CD14-positive monocyte (primary cell): ENCODE measurements around the gene SCNN1A. TPM values are rescaled to one million over a fixed set of nuclear protein-coding genes. Genes with fewer than 3 reads are reported as not detected.

ENCODE experiments used
- DNase-seq, 3 donors: peaks; one replicate each; pipeline ENCODE4 v3.0.0-alpha.2; 2011 to 2022
- H2AFZ ChIP-seq: 2 replicates; pipeline ENCODE4 v1.6.0; 2012; ENCODE audit warnings: mild to moderate bottlenecking, low read depth, low read length, inconsistent platforms; ENCODE audit not compliant: insufficient read depth, poor library complexity, severe bottlenecking
- H3K27ac ChIP-seq, 2 donors: 1 replicate in 1 of 2; 2 replicates in 1 of 2; pipeline ENCODE4 v1.5.1; 2012 to 2013; ENCODE audit warnings: low read length in 2 of 2, control low read depth in 1 of 2, inconsistent platforms in 1 of 2, low read depth in 1 of 2, mild to moderate bottlenecking in 1 of 2
- H3K27me3 ChIP-seq, 2 donors: one replicate each; pipeline versions ENCODE4 v1.6.0 to v1.6.1; 2011 to 2013; ENCODE audit warnings: low read length in 2 of 2; ENCODE audit not compliant: control insufficient read depth in 2 of 2, insufficient read depth in 2 of 2
- H3K36me3 ChIP-seq, 2 donors: replicated peaks in 1 of 2; 1 replicate in 1 of 2; 2 replicates in 1 of 2; pipeline versions ENCODE4 v1.5.1 to v1.6.1; 2012 to 2013; ENCODE audit warnings: low read length in 2 of 2, control low read depth in 1 of 2, inconsistent platforms in 1 of 2, mild to moderate bottlenecking in 1 of 2; ENCODE audit not compliant: insufficient read depth in 2 of 2, control insufficient read depth in 1 of 2
- H3K4me1 ChIP-seq, 2 donors: 1 replicate in 1 of 2; 2 replicates in 1 of 2; pipeline versions ENCODE4 v1.5.1 to v1.6.1; 2012 to 2013; ENCODE audit warnings: low read length in 2 of 2, control low read depth in 1 of 2, inconsistent platforms in 1 of 2, mild to moderate bottlenecking in 1 of 2, moderate library complexity in 1 of 2; ENCODE audit not compliant: insufficient read depth in 2 of 2, control insufficient read depth in 1 of 2
- H3K4me2 ChIP-seq: replicated peaks from 2 replicates; pipeline ENCODE3; 2012; ENCODE audit warnings: low read length, moderate library complexity, mild to moderate bottlenecking; ENCODE audit not compliant: poor library complexity, severe bottlenecking; ENCODE audit errors: extremely low read depth
- H3K4me3 ChIP-seq, 3 experiments: fragments of 200-600 bp in 1 of 3; sonication (generic) in 1 of 3; replicated peaks in 1 of 3; 1 replicate in 2 of 3; 2 replicates in 1 of 3; pipeline ENCODE4 v1.5.1; 2011 to 2013; ENCODE audit warnings: low read length in 3 of 3, mild to moderate bottlenecking in 3 of 3, control low read depth in 2 of 3, low read depth in 2 of 3, inconsistent platforms in 1 of 3, moderate library complexity in 1 of 3
- H3K79me2 ChIP-seq: 2 replicates; pipeline ENCODE4 v1.6.0; 2012; ENCODE audit warnings: mild to moderate bottlenecking, control low read depth, inconsistent platforms, low read length, moderate library complexity; ENCODE audit not compliant: insufficient read depth
- H3K9ac ChIP-seq: 2 replicates; pipeline ENCODE4 v1.6.0; 2017; ENCODE audit warnings: low read length, mild to moderate bottlenecking; ENCODE audit not compliant: insufficient read depth, poor library complexity, severe bottlenecking
- H3K9me3 ChIP-seq, 2 donors: replicated peaks in 1 of 2; 1 replicate in 1 of 2; 2 replicates in 1 of 2; pipeline versions ENCODE4 v1.5.1 to v1.6.1; 2012 to 2013; ENCODE audit warnings: low read length in 2 of 2, control low read depth in 1 of 2; ENCODE audit not compliant: control insufficient read depth in 1 of 2, insufficient read depth in 1 of 2
- H4K20me1 ChIP-seq: 2 replicates; pipeline ENCODE4 v1.6.0; 2012; ENCODE audit warnings: mild to moderate bottlenecking, low read length, control low read depth, moderate library complexity; ENCODE audit not compliant: insufficient read depth
- H3K27ac Mint-ChIP-seq, 7 donors: one replicate each; pipeline ENCODE4 v1.8.0; 2020; ENCODE audit warnings: mild to moderate bottlenecking in 7 of 7, mixed read lengths in 7 of 7, moderate library complexity in 6 of 7, inconsistent platforms in 2 of 7
- H3K27me3 Mint-ChIP-seq, 3 donors: one replicate each; pipeline ENCODE4 v1.8.0; 2021 to 2022; ENCODE audit warnings: low read depth in 3 of 3, mild to moderate bottlenecking in 3 of 3, mixed read lengths in 3 of 3, moderate library complexity in 3 of 3, inconsistent platforms in 1 of 3
- H3K36me3 Mint-ChIP-seq, 2 donors: one replicate each; pipeline ENCODE4 v1.8.0; 2020; ENCODE audit warnings: mixed read lengths in 2 of 2, inconsistent platforms in 1 of 2, mild to moderate bottlenecking in 1 of 2
- H3K4me1 Mint-ChIP-seq: one replicate; pipeline ENCODE4 v1.8.0; 2020; ENCODE audit warnings: mild to moderate bottlenecking, mixed read lengths
- H3K4me3 Mint-ChIP-seq, 2 donors: one replicate each; pipeline ENCODE4 v1.8.0; 2020; ENCODE audit warnings: mild to moderate bottlenecking in 2 of 2, mixed read lengths in 2 of 2, moderate library complexity in 1 of 2
- H3K9me3 Mint-ChIP-seq, 7 donors: one replicate each; pipeline ENCODE4 v1.8.0; 2020 to 2022; ENCODE audit warnings: mixed read lengths in 7 of 7, mild to moderate bottlenecking in 6 of 7, moderate library complexity in 6 of 7, inconsistent platforms in 2 of 7
- WGBS: methylation state at CpG from one replicate; pipeline ENCODE4 v1.1.5; 2013; ENCODE audit warnings: missing lambda C conversion rate; ENCODE audit not compliant: insufficient coverage; 5-methylcytosine and 5-hydroxymethylcytosine counted together
- intact Hi-C, 2 donors: fragments of 100-400 bp; cut with micrococcal nuclease; formaldehyde crosslinking; loops; one replicate each; pipeline versions ENCODE4 v1.15.0 to v1.15.1; 2023
- polyA plus RNA-seq, 3 donors: library from polyadenylated mRNA; depleted of rRNA in 1 of 3; unstranded in 2 of 3; stranded (reverse) in 1 of 3; fragments of 300-500 nt in 2 of 3; fragments of >200 nt in 1 of 3; fragmentation: Illumina TruSeq in 2 of 3; gene quantifications; 1 replicate in 2 of 3; 2 replicates in 1 of 3; pipeline ENCODE4 v1.2.3, GENCODE V29; 2012 to 2021
- TF ChIP-seq, protein P1 (sequence below): fragments of 200-600 bp; IDR thresholded peaks from one replicate; pipeline ENCODE4 v1.8.0; 2022; ENCODE audit warnings: antibody characterized with exemption, mild to moderate bottlenecking

The SCNN1A gene
- polyA plus RNA-seq, 3 donors = 0.11 to 0.68 (median 0.63) TPM

DNA sequence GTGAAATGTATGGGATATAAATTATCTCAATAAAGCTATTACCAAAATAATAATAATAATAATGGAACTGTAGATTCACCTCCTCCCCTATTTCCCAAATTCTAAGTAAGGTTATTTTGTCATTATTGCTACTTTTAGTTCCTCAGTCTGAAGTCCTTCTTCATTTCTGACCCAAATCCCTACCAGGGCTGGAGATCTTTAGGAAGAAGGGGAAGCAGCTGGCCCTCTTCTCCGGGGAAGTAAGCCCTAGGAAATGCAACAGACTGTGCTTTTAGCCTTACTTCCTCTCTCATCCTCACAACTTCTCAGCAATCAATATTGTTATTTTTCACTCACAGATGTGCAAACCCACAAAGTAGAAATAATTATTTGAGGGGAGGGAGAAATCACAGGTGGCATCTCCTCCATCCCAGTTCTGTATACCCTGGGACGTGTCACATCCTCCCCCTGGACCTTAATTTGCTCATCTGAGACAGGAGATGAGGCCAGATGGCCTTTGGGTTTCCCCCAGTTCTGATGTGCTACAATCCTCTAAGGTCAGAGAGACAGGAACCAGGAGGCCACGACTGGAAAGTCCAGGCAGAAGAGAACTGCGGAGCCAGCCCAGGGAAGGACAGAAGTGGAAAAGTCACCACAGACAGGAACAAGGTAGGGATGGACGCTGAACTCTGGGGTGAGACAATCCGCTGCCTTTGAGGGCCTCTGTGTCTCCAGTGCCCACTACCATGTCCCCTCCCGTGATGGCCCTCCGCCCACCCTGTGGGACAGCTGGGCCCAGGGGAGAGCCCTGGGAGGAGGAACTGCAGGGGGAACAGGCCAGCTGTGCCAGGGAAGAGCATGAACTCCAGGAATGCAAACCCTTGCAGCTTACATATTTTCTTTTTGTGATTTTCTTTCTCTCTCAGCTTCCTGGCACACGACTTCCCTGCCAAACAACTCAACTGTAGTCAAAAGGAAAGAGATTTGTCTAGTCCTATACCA, 22.9 kb downstream of the SCNN1A start:
- H3K4me3 Mint-ChIP-seq = peak overlapping the region in 1 of 2 donors; percentile 15
- peak overlapping the region; percentile 49 to 89 (median 83) for H3K27ac Mint-ChIP-seq
- 38% methylated on average over 3 of the region's 9 CpGs for WGBS
- peaks cover 0 to 3% (median 0%) of the 10 kb centered on the region in 7 donors for H3K9me3 Mint-ChIP-seq
- peak in 2 of 3 donors; percentile 72 to 73 for DNase-seq
- Histone ChIP-seq H3K9me3 (no peaks in the 10 kb centered on the region), H4K20me1 (no peaks in the 10 kb centered on the region), H3K27ac (peak overlapping the region; percentile 44 to 64), H3K79me2 (no peaks in the 10 kb centered on the region), H3K4me3 (no peak overlapping the region), H3K4me2 (peak overlapping the region; percentile 16), H3K27me3 (no peaks in the 10 kb centered on the region), H3K9ac (no peak overlapping the region), H3K4me1 (peaks cover 63 to 69% of the 10 kb centered on the region in 2 donors), H3K36me3 (no peaks in the 10 kb centered on the region), H2AFZ (no peak overlapping the region)
- TF ChIP-seq, protein P1, sequence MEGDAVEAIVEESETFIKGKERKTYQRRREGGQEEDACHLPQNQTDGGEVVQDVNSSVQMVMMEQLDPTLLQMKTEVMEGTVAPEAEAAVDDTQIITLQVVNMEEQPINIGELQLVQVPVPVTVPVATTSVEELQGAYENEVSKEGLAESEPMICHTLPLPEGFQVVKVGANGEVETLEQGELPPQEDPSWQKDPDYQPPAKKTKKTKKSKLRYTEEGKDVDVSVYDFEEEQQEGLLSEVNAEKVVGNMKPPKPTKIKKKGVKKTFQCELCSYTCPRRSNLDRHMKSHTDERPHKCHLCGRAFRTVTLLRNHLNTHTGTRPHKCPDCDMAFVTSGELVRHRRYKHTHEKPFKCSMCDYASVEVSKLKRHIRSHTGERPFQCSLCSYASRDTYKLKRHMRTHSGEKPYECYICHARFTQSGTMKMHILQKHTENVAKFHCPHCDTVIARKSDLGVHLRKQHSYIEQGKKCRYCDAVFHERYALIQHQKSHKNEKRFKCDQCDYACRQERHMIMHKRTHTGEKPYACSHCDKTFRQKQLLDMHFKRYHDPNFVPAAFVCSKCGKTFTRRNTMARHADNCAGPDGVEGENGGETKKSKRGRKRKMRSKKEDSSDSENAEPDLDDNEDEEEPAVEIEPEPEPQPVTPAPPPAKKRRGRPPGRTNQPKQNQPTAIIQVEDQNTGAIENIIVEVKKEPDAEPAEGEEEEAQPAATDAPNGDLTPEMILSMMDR = no peak
- H3K4me1 Mint-ChIP-seq = peaks cover 70% of the 10 kb centered on the region
- no peaks in the 10 kb centered on the region for H3K36me3 Mint-ChIP-seq
- H3K27me3 Mint-ChIP-seq = peaks cover 0 to 6% (median 2%) of the 10 kb centered on the region in 3 donors
- intact Hi-C loops = no loop called here

DNA sequence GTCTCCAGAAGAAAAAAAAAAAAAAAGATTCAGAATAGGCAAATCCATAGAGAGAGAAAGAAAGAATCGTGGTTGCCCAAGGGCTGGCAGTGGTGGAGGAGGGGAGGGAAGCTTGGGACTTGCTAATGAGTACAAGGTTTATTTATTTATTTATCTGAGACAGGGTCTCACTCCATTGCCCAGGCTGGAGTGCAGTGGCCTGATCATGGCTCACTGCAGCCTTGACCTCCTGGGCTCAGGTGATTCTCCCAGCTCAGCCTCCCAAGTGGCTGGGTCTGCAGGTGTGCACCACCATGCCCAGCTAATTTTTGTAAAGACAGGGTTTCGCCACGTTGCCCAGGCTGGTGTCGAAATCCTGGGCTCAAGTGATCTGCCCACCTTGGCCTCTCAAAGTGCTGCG, 23.7 kb downstream of the SCNN1A start:
- Mint-ChIP-seq H3K4me1 (peaks cover 70% of the 10 kb centered on the region), H3K27ac (peak overlapping the region in 5 of 7 donors; percentile 24 to 89 (median 78)), H3K36me3 (peaks cover 0 to 3% of the 10 kb centered on the region in 2 donors), H3K9me3 (peaks cover 0 to 2% (median 0%) of the 10 kb centered on the region in 7 donors), H3K4me3 (no peak overlapping the region), H3K27me3 (peaks cover 0 to 6% (median 3%) of the 10 kb centered on the region in 3 donors)
- no peak for DNase-seq
- TF ChIP-seq, protein P1 = no peak
- 49% methylated on average over 4 of the region's 5 CpGs for WGBS
- H3K9ac ChIP-seq = no peak overlapping the region
- H2AFZ ChIP-seq = no peak overlapping the region
- intact Hi-C loops = no loop called here
- peaks cover 4% of the 10 kb centered on the region for H3K79me2 ChIP-seq
- H3K27me3 ChIP-seq = no peaks in the 10 kb centered on the region
- H3K4me3 ChIP-seq = no peak overlapping the region
- peaks cover 63 to 69% of the 10 kb centered on the region in 2 donors for H3K4me1 ChIP-seq
- H3K9me3 ChIP-seq = no peaks in the 10 kb centered on the region
- no peak overlapping the region for H3K4me2 ChIP-seq
- H3K36me3 ChIP-seq = no peaks in the 10 kb centered on the region
- peak overlapping the region in 1 of 2 donors; percentile 22 for H3K27ac ChIP-seq
- H4K20me1 ChIP-seq = no peaks in the 10 kb centered on the region
